ENCODE data around the gene SYK. TPM values are rescaled to one million over a fixed set of nuclear protein-coding genes. Genes with fewer than 3 reads are reported as not detected.

SYK gene
- polyA plus RNA-seq, 1 donor: 27.3 TPM

DNA sequence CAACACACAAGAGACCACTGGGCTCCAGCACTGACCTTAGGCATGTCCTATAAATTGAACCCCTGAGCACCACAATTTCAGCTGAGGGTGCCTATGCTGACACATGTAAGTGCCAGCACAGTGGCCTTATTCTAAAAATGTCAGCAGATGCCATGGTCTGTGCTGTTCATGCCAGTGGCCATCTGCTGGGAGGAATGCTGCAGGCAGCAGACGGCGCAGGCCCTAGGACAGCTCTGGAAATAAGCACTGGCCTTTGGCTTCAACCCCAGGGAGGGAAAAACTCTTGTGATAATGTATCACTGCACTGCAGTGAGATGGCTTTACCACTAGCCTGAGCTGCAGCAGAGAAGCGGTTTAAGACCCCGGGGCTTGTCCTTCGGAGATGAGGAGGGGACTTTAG is 98.5 kb downstream of the SYK start:
- Histone ChIP-seq H3K4me3 (ENCODE audit: low read length) (no peak overlapping the region), H3K36me3 (ENCODE audit: control insufficient read depth, insufficient read depth, low read length) (peaks cover 11% of the 10 kb centered on the region), H3K9me3 (ENCODE audit: control insufficient read depth, low read depth, low read length) (peaks cover 4% of the 10 kb centered on the region), H3K4me1 (ENCODE audit: control insufficient read depth, insufficient read depth, low read length) (no peaks in the 10 kb centered on the region), H3K27ac (ENCODE audit: low read length) (no peak overlapping the region), H3K27me3 (ENCODE audit: control insufficient read depth, insufficient read depth, low read length) (no peaks in the 10 kb centered on the region)
- no CpG with 5 or more reads among the region's 5 CpGs for WGBS (ENCODE audit: insufficient coverage, low lambda C conversion rate)
- DNase-seq: no peak

DNA sequence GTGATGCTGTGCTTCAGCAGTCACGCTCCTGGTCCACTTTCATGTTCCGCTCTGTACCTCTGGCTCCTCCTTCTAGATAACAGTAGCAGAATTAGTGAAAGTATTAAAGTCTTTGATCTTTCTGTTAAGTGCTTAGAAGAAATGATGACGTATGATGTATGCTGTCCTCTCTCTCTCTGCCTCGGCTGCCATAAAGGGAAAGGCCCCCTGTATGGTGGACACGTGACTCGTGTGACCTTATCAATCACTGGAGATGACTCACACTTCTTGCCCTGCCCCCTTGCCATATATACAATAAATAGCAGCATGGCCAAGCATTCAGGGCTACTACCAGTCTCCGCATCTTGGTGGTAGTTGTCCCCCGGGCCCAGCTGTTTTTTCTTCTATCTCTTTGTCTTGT is 100.3 kb downstream of the SYK start:
- H3K4me3 ChIP-seq (ENCODE audit: low read length): no peak overlapping the region
- no peaks in the 10 kb centered on the region for H3K4me1 ChIP-seq (ENCODE audit: control insufficient read depth, insufficient read depth, low read length)
- WGBS (ENCODE audit: insufficient coverage, low lambda C conversion rate): no CpG with 5 or more reads among the region's 8 CpGs
- H3K36me3 ChIP-seq (ENCODE audit: control insufficient read depth, insufficient read depth, low read length): peaks cover 3% of the 10 kb centered on the region
- H3K9me3 ChIP-seq (ENCODE audit: control insufficient read depth, low read depth, low read length): peaks cover 4% of the 10 kb centered on the region
- no peak overlapping the region for H3K27ac ChIP-seq (ENCODE audit: low read length)
- no peaks in the 10 kb centered on the region for H3K27me3 ChIP-seq (ENCODE audit: control insufficient read depth, insufficient read depth, low read length)
- DNase-seq: no peak

DNA sequence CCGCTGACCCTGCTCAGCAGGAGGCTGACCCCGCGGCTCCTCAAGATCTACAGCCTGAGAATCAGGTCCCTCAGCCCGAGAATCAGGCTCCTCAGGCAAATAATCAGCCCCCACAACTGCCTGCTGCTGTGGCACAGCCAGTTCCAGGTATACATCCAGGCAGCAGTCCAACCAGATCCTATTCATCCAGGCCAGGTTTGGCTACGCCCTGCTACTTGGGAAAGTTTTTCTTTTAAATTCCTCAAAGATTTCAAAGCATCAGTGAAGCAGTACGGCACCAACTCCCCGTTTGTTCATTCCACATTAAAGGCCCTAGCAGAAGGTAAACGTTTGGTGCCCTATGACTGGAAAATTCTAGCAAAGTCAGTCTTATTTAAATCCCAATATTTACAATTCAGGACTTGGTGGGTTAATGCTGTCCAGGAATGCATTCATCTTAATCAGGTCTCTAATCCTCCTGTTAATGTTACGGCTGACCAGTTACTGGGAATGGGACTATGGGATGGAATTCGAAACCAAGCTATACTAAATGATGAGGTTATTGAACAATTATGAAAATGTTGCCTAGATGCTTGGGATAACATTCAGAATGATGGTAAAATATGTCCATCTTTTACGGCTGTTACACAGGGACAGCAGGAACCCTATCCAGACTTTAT is 102.3 kb downstream of the SYK start:
- H3K4me1 ChIP-seq (ENCODE audit: control insufficient read depth, insufficient read depth, low read length): no peaks in the 10 kb centered on the region
- H3K9me3 ChIP-seq (ENCODE audit: control insufficient read depth, low read depth, low read length): peaks cover 4% of the 10 kb centered on the region
- no peaks in the 10 kb centered on the region for H3K27me3 ChIP-seq (ENCODE audit: control insufficient read depth, insufficient read depth, low read length)
- no peaks in the 10 kb centered on the region for H3K36me3 ChIP-seq (ENCODE audit: control insufficient read depth, insufficient read depth, low read length)
- H3K27ac ChIP-seq (ENCODE audit: low read length): no peak overlapping the region
- no peak for DNase-seq
- WGBS (ENCODE audit: insufficient coverage, low lambda C conversion rate): no CpG with 5 or more reads among the region's 11 CpGs
- no peak overlapping the region for H3K4me3 ChIP-seq (ENCODE audit: low read length)

DNA sequence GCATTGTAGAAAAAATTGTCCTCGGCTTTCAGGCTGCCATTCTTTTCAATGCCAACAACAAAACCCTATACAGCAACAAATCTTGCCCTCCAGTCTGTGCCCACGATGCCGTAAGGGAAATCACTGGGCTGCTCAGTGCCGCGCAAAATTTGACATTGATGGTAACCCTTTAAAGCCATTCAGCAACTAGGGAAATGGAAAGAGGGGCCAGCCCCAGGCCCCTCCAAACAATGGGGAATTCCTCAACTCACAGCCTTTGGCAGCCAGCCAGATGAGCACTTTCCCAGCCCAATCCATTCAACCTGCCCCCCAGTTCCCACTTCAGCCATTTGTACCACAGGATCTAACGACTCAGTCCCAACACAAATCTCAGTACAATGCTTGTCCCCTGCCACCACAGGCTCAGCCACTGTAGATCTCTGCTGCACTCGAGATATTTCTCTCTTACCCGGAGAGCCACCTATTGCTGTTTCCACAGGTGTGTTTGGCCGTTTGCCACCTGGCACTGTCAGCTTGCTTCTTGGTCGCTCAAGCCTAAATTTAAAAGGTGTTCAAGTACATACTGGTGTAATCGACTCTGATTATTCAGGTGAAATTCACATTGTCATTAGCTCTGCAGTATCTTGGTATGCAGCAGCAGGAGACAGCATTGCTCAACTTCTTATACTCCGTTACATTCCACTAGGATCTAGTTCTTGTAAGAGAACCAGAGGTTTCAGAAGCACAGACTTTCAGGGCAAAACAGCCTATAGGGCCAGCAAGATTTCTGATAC is 103.3 kb downstream of the SYK start:
- H3K4me3 ChIP-seq (ENCODE audit: low read length): no peak overlapping the region
- H3K27me3 ChIP-seq (ENCODE audit: control insufficient read depth, insufficient read depth, low read length): no peaks in the 10 kb centered on the region
- H3K36me3 ChIP-seq (ENCODE audit: control insufficient read depth, insufficient read depth, low read length): no peaks in the 10 kb centered on the region
- WGBS (ENCODE audit: insufficient coverage, low lambda C conversion rate): no CpG with 5 or more reads among the region's 12 CpGs
- no peaks in the 10 kb centered on the region for H3K4me1 ChIP-seq (ENCODE audit: control insufficient read depth, insufficient read depth, low read length)
- DNase-seq: no peak
- H3K9me3 ChIP-seq (ENCODE audit: control insufficient read depth, low read depth, low read length): peaks cover 4% of the 10 kb centered on the region
- no peak overlapping the region for H3K27ac ChIP-seq (ENCODE audit: low read length)

DNA sequence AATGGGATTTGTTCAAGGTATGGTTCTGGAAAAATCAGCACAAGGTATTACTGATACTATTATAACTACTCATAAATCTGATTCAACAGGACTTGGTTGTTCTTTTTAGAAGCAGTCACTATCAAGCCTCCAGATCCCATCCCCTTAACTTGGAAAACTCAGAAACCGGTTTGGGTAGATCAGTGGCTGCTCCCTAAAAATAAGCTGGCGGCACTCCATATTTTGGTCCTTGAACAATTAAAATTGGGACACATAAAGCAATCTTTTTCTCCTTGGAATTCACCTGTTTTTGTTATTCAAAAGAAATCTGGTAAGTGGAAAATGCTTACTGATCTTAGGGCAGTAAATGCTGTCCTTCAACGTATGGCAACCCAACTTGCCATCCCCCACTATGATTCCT is 104.2 kb downstream of the SYK start:
- Histone ChIP-seq H3K4me3 (ENCODE audit: low read length) (no peak overlapping the region), H3K4me1 (ENCODE audit: control insufficient read depth, insufficient read depth, low read length) (no peaks in the 10 kb centered on the region)
- no CpG with 5 or more reads among the region's 3 CpGs for WGBS (ENCODE audit: insufficient coverage, low lambda C conversion rate)

DNA sequence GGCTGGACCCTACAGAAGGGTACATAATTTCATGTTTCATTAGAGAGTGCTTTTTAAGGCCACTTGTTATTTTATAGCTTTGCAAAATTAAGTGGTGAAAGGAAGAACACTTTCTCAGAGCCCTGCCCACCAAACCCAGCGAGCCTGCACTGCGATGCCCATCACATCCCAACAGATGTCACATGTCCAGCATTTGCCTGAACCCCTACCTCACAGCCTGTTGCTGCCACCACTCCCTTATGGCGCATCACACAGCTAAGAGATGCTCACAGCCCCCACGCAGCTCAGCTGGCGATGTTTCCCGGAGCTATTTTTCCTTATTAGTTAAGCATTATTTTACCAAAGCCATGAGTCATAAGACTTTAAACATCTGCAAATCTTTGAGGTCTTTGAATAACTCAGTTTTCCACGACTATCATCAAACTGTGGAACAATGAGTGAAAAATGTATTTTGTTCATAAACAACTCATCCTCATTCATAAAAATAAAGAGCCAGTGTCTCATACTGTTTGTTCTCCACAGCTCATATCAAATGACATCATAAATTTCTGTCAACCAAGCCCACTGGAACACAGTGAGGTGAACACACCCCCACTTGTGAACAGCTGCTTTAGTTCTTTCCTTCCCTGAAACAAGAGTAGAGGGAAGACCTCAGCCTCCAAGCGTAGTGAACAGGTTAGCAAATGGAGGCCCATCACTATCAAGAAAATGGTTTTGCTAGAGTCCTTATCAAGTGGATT is 104.9 kb downstream of the SYK start:
- no peak for DNase-seq

More for the DNA sequence above, 104.2 kb downstream of the SYK start:
- H3K27ac ChIP-seq (ENCODE audit: low read length): no peak overlapping the region
- peaks cover 4% of the 10 kb centered on the region for H3K9me3 ChIP-seq (ENCODE audit: control insufficient read depth, low read depth, low read length)
- no peaks in the 10 kb centered on the region for H3K27me3 ChIP-seq (ENCODE audit: control insufficient read depth, insufficient read depth, low read length)
- DNase-seq: no peak
- no peaks in the 10 kb centered on the region for H3K36me3 ChIP-seq (ENCODE audit: control insufficient read depth, insufficient read depth, low read length)

DNA sequence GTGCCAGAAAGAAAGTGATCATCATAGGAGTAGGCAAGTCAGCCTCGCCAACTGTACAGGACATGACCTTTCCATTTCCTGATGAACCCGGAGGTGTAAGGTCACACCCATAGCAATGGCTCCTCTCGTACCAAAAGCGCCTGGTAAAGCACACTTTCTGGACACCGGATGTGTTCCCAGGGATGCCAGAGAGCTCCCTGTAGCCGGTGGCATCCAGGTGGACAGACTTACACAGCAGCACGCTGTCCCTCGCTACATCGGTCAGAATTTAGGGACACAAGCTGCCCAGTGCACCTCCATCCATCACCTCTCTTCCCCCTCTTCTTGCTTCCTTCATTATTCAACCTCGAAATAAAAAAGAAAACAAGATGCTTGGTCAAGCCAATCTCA is 105.4 kb downstream of the SYK start:
- WGBS (ENCODE audit: insufficient coverage, low lambda C conversion rate): 100% methylated on average over 1 of the region's 10 CpGs
- Histone ChIP-seq H3K27me3 (ENCODE audit: control insufficient read depth, insufficient read depth, low read length) (no peaks in the 10 kb centered on the region), H3K36me3 (ENCODE audit: control insufficient read depth, insufficient read depth, low read length) (no peaks in the 10 kb centered on the region), H3K4me1 (ENCODE audit: control insufficient read depth, insufficient read depth, low read length) (no peaks in the 10 kb centered on the region), H3K9me3 (ENCODE audit: control insufficient read depth, low read depth, low read length) (peaks cover 4% of the 10 kb centered on the region), H3K4me3 (ENCODE audit: low read length) (no peak overlapping the region), H3K27ac (ENCODE audit: low read length) (no peak overlapping the region)
- DNase-seq: no peak

More for the DNA sequence above, 104.9 kb downstream of the SYK start:
- H3K36me3 ChIP-seq (ENCODE audit: control insufficient read depth, insufficient read depth, low read length): no peaks in the 10 kb centered on the region
- H3K27me3 ChIP-seq (ENCODE audit: control insufficient read depth, insufficient read depth, low read length): no peaks in the 10 kb centered on the region
- H3K4me3 ChIP-seq (ENCODE audit: low read length): no peak overlapping the region
- H3K4me1 ChIP-seq (ENCODE audit: control insufficient read depth, insufficient read depth, low read length): no peaks in the 10 kb centered on the region
- no CpG with 5 or more reads among the region's 8 CpGs for WGBS (ENCODE audit: insufficient coverage, low lambda C conversion rate)
- no peak overlapping the region for H3K27ac ChIP-seq (ENCODE audit: low read length)
- H3K9me3 ChIP-seq (ENCODE audit: control insufficient read depth, low read depth, low read length): peaks cover 4% of the 10 kb centered on the region

DNA sequence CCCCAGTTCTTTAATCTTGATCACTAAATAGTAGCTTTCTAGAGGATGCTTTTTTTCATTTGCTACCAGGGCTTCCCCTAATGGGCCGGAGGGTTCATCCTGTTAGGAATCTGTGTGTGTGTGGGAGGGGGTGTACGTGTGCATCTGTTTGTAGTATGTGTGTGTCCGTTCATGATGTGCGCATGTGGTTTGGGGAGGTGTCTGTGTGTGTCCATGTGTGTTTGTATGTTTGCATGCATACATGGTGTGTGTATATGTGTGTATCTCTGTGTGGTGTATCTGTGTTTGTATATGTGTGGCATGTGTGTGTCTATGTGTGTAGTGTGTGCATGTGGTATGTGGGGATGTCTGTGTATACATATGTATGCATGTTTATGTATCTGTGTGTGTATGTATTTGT is 106.2 kb downstream of the SYK start:
- H3K27ac ChIP-seq (ENCODE audit: low read length): no peak overlapping the region
- no CpG with 5 or more reads among the region's 4 CpGs for WGBS (ENCODE audit: insufficient coverage, low lambda C conversion rate)
- H3K27me3 ChIP-seq (ENCODE audit: control insufficient read depth, insufficient read depth, low read length): no peaks in the 10 kb centered on the region

DNA sequence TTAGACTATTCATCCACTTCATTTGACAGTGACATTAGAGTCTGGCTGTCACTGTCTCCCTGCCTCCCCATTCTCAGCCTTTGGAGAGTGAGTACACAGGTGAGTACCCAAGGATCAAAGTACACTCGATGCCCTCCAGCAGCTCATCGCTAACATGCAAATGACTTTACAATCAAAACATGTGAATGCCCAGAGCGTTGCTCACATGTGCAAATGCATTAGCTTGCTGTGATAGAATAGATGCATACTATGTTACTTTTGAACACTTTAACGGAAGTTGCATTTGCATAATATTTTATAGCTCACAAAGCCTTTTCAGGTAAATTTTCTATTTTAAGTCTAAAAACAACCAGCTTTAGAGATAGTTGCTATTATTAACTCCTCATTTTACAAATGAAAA is 107.6 kb downstream of the SYK start:
- WGBS (ENCODE audit: insufficient coverage, low lambda C conversion rate): no CpG with 5 or more reads among the region's 4 CpGs

More for the DNA sequence above, 106.2 kb downstream of the SYK start:
- no peak for DNase-seq
- no peaks in the 10 kb centered on the region for H3K36me3 ChIP-seq (ENCODE audit: control insufficient read depth, insufficient read depth, low read length)
- H3K9me3 ChIP-seq (ENCODE audit: control insufficient read depth, low read depth, low read length): no peaks in the 10 kb centered on the region
- H3K4me3 ChIP-seq (ENCODE audit: low read length): no peak overlapping the region
- no peaks in the 10 kb centered on the region for H3K4me1 ChIP-seq (ENCODE audit: control insufficient read depth, insufficient read depth, low read length)

DNA sequence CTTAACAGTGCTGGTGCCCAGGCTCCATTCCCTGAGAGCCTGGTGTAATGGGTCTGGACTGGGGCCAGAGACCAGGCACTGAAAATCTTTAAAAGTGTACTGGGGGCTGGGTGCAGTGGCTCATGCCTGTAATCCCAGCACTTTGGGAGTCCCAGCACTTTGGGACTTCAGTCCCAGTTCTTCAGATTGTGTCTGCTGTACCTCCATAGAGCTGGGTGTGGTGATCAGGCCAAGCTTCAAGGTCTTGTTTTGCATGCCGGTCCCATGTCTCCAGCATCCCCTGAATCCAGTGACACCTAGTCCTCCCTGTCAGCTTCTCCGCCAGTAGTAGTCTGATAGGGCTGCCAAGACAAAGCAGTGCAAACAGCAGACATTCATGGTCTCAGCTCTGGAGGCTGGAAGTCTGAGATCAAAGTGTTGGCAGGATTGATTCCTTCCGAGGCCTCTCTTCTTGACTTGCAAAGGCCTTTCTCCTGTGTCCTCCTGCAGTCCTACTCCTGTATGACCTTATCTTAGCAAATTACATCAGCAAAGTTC is 108.2 kb downstream of the SYK start:
- no CpG with 5 or more reads among the region's 3 CpGs for WGBS (ENCODE audit: insufficient coverage, low lambda C conversion rate)
- Histone ChIP-seq H3K4me1 (ENCODE audit: control insufficient read depth, insufficient read depth, low read length) (no peaks in the 10 kb centered on the region), H3K27ac (ENCODE audit: low read length) (no peak overlapping the region), H3K27me3 (ENCODE audit: control insufficient read depth, insufficient read depth, low read length) (no peaks in the 10 kb centered on the region), H3K9me3 (ENCODE audit: control insufficient read depth, low read depth, low read length) (no peaks in the 10 kb centered on the region), H3K4me3 (ENCODE audit: low read length) (no peak overlapping the region), H3K36me3 (ENCODE audit: control insufficient read depth, insufficient read depth, low read length) (no peaks in the 10 kb centered on the region)
- no peak for DNase-seq

More for the DNA sequence above, 107.6 kb downstream of the SYK start:
- no peak overlapping the region for H3K27ac ChIP-seq (ENCODE audit: low read length)
- no peaks in the 10 kb centered on the region for H3K27me3 ChIP-seq (ENCODE audit: control insufficient read depth, insufficient read depth, low read length)
- H3K36me3 ChIP-seq (ENCODE audit: control insufficient read depth, insufficient read depth, low read length): no peaks in the 10 kb centered on the region
- no peak overlapping the region for H3K4me3 ChIP-seq (ENCODE audit: low read length)
- no peak for DNase-seq
- H3K9me3 ChIP-seq (ENCODE audit: control insufficient read depth, low read depth, low read length): no peaks in the 10 kb centered on the region
- H3K4me1 ChIP-seq (ENCODE audit: control insufficient read depth, insufficient read depth, low read length): no peaks in the 10 kb centered on the region

Data from large intestine (tissue), 3 donors.